Calu3 (cell line): ENCODE measurements around the gene CACNA1C. TPM values are rescaled to one million over a fixed set of nuclear protein-coding genes. Genes with fewer than 3 reads are reported as not detected.

Experiments used
- BruUV-seq: library from RNA; stranded (reverse); fragments of 400-500 nt; replicated peaks from 2 replicates; lab custom pipeline; 2021; lab: Mats Ljungman, UMichigan
- CTCF ChIA-PET: fragments of 300-600 bp; sonication (Branson Sonifier 250); formaldehyde crosslinking; loops from one replicate; lab custom pipeline; 2022; ENCODE audit warnings: antibody characterized with exemption; lab: Charles Lee
- DNase-seq: peaks from one replicate; pipeline ENCODE4 v3.0.0; 2022
- H3K27ac Mint-ChIP-seq: one replicate; pipeline ENCODE4 v1.8.0; 2022; ENCODE audit warnings: mixed read lengths; ENCODE audit not compliant: unreplicated experiment
- H3K27me3 Mint-ChIP-seq: one replicate; pipeline ENCODE4 v1.8.0; 2022; ENCODE audit warnings: mixed read lengths; ENCODE audit not compliant: unreplicated experiment
- H3K36me3 Mint-ChIP-seq: one replicate; pipeline ENCODE4 v1.8.0; 2022; ENCODE audit warnings: mild to moderate bottlenecking, moderate library complexity, mixed read lengths; ENCODE audit not compliant: insufficient read depth, unreplicated experiment
- H3K4me1 Mint-ChIP-seq: one replicate; pipeline ENCODE4 v1.8.0; 2022; ENCODE audit warnings: mild to moderate bottlenecking, low read depth, mixed read lengths; ENCODE audit not compliant: unreplicated experiment
- H3K4me3 Mint-ChIP-seq: one replicate; pipeline ENCODE4 v1.8.0; 2022; ENCODE audit warnings: mild to moderate bottlenecking, low read depth, moderate library complexity, mixed read lengths; ENCODE audit not compliant: unreplicated experiment
- H3K9me3 Mint-ChIP-seq: one replicate; pipeline ENCODE4 v1.8.0; 2022; ENCODE audit warnings: low read depth, mixed read lengths; ENCODE audit not compliant: unreplicated experiment
- CTCF ChIP-seq: fragments of 200-600 bp; IDR thresholded peaks from one replicate; pipeline ENCODE4 v1.8.0; 2022; ENCODE audit warnings: antibody characterized with exemption; ENCODE audit not compliant: unreplicated experiment
- intact Hi-C: fragments of 100-400 bp; cut with micrococcal nuclease; formaldehyde crosslinking; loops from one replicate; pipeline ENCODE4 v1.10.0; 2022; ENCODE audit not compliant: unreplicated experiment
- total RNA-seq: library from RNA; stranded (reverse); gene quantifications from 2 replicates; pipeline ENCODE4 v1.2.3, GENCODE V29; 2022

Gene CACNA1C
- total RNA-seq, 1 experiment from 2014 or later: not detected

GRCh38 chr12:2390850-2391390, 338.1 kb downstream of the CACNA1C start:
- no peak for DNase-seq
- Mint-ChIP-seq H3K4me3 (no peak overlapping the region), H3K9me3 (no peaks in the 10 kb centered on the region), H3K36me3 (no peaks in the 10 kb centered on the region), H3K4me1 (no peaks in the 10 kb centered on the region), H3K27ac (no peak overlapping the region), H3K27me3 (no peaks in the 10 kb centered on the region)
- no TSS peak for BruUV-seq
- intact Hi-C loops: no loop called here
- CTCF ChIA-PET: no interaction called here
- TF ChIP-seq CTCF: no peak

- intact Hi-C loops: no loop called here
- Mint-ChIP-seq H3K36me3 (no peaks in the 10 kb centered on the region), H3K27me3 (no peaks in the 10 kb centered on the region), H3K4me1 (no peaks in the 10 kb centered on the region), H3K4me3 (no peak overlapping the region), H3K27ac (no peak overlapping the region), H3K9me3 (no peaks in the 10 kb centered on the region)
- TF ChIP-seq CTCF: no peak
- CTCF ChIA-PET: interaction anchor here (0.8 kb wide), 1 partner anchor 61 kb away, joined by 3 read pairs; no protein-coding TSS in a partner anchor
- no peak for DNase-seq
- BruUV-seq: no TSS peak
Observed at GRCh38 chr12:2391740-2392331, 339.0 kb downstream of the CACNA1C start.

- BruUV-seq: no TSS peak
- Mint-ChIP-seq H3K36me3 (no peaks in the 10 kb centered on the region), H3K4me1 (no peaks in the 10 kb centered on the region), H3K27me3 (peaks cover 5% of the 10 kb centered on the region), H3K27ac (no peak overlapping the region), H3K4me3 (no peak overlapping the region), H3K9me3 (no peaks in the 10 kb centered on the region)
- TF ChIP-seq CTCF: no peak
- no peak for DNase-seq
- CTCF ChIA-PET: interaction anchor here (0.6 kb wide), 1 partner anchor 359 kb away, joined by 3 read pairs; no protein-coding TSS in a partner anchor
- intact Hi-C loops: no loop called here
Observed at GRCh38 chr12:2393016-2393415, 340.2 kb downstream of the CACNA1C start.

GRCh38 chr12:2393996-2394395, 341.2 kb downstream of the CACNA1C start:
- Mint-ChIP-seq H3K4me1 (no peaks in the 10 kb centered on the region), H3K27ac (no peak overlapping the region), H3K4me3 (no peak overlapping the region), H3K9me3 (no peaks in the 10 kb centered on the region), H3K36me3 (no peaks in the 10 kb centered on the region), H3K27me3 (peaks cover 15% of the 10 kb centered on the region)
- intact Hi-C loops: no loop called here
- CTCF ChIA-PET: no interaction called here
- TF ChIP-seq CTCF: no peak
- no peak for DNase-seq
- BruUV-seq: no TSS peak
